HuH-7 (cell line): ENCODE data around the gene TANC1.

Experiments
- DNase-seq: peaks from one replicate; pipeline ENCODE4 v3.0.0; 2011; ENCODE audit warnings: low spot score

Gene TANC1

DNA sequence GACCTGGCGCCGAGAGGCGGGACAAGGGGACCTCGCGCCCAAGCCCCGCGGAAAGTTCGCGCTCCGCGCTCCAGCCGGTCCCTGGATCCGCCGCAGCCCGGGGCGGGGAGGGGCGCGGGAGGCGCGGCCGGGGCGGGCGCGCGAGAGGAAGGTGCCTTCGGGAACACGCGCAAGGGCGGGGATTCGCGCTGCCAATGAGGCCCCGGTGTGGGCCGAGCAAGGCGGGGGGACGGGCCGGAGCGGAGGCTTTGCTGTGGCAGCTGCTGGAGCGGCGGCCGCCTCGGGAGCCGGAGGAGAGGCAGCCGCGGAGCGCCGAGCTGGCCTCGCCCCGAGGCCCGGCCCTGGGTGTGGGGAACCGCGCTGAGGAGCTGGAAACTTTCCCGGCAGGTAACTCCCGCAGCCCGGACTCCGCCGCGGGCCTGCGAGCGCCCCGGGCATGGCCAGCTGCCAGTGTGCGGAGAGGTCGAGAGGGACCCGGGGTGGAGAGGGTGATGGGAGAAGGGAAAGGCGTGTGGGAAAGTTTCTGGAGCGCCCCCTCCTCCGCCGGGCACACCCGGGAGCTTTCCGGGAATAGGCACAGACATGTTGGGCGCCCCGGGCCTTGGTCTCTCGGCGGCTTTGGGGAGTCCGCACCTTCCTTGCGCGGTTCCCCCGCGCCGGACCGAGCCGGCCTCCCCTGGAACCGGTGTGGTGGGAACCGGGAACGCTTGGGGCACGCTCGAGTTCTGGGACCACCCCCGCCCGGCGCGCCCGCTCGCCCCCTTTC lies at the start of gene TANC1:
Gene TANC1, plus strand, starts transcription at position 245 of the 766 bp plus-strand sequence. CDS start 97,271 bp downstream, outside the sequence.
- peak; percentile 89 for DNase-seq

GRCh38 chr2:158921599-158922408 lies 46.6 kb upstream of the TANC1 start:
- no peak for DNase-seq

DNA sequence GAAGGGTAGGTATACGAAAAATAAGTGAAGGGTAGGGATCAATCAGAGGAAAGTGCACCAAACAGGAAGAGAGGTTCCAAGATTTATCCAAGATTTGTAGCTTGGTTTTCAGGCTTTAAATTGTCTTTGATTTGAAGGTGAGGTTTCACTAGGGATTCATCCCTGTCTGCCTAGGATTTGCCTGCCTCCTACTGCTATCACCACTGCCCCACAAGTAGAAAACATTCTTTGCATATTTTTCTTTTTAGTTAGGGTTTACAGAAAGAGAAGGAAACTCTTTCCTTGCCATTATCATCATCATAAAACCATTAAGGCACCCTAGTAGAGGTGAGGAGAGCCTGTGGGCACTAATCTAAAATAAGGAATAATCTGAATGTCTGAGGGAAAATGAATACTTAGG lies 45.8 kb upstream of the TANC1 start:
- no peak for DNase-seq

GRCh38 chr2:158923180-158923594 lies 45.3 kb upstream of the TANC1 start:
- DNase-seq = no peak

- DNase-seq = no peak
Observed at GRCh38 chr2:158923641-158924040, 44.8 kb upstream of the TANC1 start.

- DNase-seq = no peak
Observed at GRCh38 chr2:158926478-158926948, 41.9 kb upstream of the TANC1 start.

DNA sequence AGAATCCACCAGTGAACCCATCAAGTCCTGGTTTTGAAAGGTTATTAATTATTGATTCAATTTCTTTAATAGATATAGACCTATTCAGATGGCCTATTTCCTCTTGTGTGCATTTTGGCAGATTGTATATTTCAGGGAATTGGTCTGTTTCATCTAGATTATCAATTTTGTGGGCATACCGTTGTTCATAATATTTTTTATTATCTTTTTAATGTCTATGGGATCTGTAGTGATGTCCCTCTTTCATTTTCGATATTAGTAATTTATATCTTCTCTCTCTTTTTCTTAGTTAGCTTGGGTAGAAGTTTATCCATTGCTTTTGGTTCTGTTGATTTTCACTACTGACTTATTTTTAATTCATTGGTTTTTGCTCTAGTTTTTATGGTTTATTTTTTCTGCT lies 39.9 kb upstream of the TANC1 start:
- no peak for DNase-seq

DNA sequence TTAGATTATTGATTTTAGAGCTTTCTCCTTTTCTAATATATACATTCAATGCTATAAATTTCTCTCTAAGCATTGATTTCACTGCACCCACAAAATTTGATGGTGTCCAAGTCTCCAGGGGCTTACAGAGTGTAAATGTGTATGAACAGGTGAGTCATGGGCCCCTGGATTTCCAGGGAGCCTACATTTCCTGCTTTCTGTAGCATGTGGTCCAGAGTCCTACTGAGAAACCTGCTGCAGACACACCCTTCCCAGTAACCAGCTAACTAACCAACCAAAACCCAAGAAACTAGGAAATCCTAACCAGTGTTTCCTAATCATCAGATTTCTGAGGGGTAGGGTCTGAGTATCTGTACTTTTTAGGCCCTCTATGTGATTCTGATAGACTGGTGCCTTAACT lies 39.5 kb upstream of the TANC1 start:
- no peak for DNase-seq

DNA sequence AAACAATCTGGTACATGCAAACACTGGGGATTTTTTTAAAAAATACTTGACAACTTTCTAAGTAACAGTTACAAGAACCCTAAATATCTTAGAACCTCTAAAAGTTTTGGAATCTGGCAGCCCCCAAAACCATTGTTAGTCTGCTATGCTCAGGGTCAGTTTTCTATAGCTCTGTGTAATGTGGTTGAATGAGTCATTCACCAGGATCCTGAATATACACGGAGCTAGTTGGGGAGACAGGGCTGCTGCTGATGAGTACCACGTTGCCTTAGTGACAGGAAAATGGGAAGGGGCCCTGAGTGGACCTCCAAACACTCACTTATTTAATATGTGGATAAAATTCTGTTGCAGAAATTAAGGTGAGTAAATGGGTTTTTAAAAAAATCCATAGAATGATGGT lies 36.9 kb upstream of the TANC1 start:
- no peak for DNase-seq

DNA sequence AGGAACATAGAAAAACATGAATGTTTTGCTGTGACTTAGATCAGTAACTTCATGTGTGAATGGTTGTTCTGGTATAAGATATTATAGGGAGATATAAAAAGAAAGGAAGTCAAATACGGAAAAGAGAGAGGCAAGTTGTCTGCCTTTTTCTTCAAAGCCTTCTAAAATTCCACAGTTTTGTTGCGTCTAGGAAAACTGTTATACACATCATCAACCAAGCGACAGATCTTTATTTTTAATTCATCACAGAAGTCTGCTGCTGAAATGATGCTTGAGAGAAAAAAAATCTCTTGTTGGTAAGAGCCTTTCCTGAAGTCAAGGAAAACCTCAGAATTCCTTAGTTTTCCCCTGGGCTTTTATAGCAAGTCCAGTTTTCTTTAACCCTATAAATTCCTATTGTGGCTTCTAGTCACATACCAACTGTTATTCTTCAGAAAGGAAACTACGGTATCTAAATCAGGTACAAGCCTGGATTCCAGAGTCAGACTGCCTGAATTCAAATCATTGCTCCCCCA lies 36.3 kb upstream of the TANC1 start:
- DNase-seq = no peak

- no peak for DNase-seq
Observed at GRCh38 chr2:158934170-158934569, 34.3 kb upstream of the TANC1 start.

- DNase-seq = no peak
Observed at GRCh38 chr2:158935617-158936016, 32.8 kb upstream of the TANC1 start.

DNA sequence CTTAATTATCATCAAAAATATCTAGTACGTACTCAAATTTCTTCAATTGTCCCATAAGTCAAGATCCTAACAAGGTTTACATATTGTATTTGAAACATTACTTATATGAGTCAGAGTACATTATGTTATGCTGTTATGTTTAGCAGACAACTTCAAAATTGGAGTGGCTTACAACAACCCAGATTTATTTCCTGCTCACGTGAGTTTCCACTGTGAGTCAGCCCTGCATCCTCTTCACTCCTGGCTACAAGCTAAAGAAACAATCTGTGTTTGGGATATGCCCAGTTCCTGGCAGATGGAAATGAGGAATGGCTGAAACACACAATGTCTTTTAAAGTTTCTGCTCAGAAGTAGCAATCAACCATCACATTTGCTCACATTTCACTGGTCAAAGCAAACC lies 31.5 kb upstream of the TANC1 start:
- DNase-seq = no peak

DNA sequence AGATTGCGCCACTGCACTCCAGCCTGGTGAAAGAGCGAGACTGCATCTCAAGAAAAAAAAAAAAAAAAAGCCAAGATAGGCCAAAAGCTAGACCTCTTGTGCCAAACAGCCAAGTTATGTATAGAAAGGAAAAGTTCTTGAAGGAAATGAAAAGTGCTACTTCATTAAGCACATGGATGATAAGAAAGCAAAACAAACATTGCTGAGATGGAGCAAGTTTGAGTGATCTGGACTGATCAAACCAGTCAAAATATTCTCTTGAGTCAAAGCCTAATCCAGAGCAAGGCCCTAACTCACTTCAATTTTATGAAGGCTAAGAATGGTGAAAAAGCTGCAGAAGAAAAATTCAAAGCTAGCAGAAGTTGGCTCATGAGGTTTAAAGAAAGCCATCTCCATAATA lies 28.1 kb upstream of the TANC1 start:
- DNase-seq = no peak

DNA sequence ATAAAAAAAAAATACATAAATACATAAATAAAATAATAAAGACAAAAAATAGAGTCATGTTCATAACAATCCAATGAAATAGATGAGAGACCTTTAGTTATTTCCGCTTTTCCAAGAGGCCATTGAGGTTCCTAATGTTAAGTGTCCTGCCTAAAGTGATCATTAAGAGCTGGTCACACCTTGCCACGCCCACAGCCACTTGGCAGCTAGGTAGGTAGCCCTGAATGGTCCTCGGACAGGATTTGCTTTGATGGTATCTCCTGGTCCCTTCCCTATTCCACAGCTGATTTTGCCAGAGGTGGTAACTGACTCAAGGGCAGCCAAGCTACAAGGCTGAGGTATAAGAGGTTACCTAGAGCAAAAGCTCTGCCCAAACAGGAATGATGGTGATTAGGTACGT lies 24.5 kb upstream of the TANC1 start:
- no peak for DNase-seq

DNA sequence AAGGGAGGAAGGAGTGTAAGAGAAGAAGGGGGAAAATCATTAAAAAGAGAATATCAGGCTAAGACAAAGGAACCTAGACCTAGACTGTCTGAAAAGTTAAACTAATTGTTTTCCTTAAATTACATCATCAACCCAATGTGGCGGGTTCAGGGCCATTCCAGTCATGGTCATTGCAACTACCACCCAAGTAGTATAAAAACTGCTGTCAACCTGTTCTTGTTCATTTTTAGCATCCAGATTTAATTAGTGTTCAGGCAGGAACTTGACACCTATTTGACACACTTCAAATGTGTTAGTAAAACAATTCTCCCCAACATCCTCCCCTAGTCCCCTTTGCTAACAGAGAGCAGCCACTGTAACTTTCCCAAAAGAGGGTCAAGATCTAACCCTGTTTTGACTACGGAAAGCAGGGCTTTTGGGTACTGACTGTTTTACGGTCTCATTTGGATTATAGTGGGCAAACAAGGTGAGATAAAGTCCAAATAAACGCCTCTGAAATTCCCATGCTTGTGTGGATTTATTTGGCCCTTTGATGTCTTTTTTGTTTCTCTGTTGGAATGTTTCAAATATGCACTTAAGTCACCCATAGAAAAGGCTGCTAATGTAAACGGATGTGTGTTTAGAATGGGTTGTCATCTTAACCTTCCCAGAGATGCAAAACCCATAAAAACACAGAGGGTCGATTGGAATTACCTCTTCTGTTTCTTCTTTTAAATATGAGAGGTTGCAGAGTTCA lies 19.3 kb upstream of the TANC1 start:
- DNase-seq = no peak

GRCh38 chr2:158953454-158953853 lies 15.0 kb upstream of the TANC1 start:
- no peak for DNase-seq

DNA sequence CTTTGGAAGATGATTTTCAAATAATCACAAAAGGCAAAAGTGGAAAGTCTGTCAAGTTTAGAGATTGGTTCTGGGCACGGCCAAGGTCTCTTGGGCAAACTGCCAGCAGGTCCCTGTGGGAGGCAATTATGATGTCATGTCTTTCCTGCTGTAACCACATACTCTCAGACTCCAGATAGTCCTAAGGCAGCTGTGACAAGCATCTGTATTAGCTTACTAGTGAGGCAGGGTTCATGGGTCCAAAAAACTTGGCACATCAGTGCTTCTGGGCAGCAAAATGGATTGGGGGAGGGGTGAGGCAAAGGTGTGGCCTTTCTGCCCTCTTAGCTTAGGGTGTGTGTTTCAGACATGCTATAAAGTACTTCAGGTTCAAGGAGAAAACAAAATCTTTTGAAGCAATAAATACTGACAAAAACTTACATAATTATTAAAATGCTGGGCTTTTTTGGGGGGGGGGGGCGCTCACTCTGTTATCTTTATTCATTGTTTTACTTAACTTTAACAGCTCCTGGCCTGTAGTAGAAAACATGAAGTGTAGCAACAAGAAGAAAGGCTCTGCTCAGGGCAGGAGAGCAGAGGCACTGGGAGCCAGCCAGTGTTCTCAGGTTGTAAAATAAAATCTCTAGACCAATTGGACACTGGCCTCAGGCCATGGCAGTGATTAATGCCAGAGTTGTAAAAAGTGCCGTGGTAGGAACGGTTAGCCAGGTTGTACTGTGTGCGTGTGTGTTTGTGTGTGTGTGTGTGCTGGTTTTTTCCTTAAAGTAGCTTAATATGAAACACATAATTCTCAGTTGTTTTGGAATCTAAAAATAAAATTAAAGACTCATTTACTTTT lies 14.3 kb upstream of the TANC1 start:
- peak; percentile 44 for DNase-seq

DNA sequence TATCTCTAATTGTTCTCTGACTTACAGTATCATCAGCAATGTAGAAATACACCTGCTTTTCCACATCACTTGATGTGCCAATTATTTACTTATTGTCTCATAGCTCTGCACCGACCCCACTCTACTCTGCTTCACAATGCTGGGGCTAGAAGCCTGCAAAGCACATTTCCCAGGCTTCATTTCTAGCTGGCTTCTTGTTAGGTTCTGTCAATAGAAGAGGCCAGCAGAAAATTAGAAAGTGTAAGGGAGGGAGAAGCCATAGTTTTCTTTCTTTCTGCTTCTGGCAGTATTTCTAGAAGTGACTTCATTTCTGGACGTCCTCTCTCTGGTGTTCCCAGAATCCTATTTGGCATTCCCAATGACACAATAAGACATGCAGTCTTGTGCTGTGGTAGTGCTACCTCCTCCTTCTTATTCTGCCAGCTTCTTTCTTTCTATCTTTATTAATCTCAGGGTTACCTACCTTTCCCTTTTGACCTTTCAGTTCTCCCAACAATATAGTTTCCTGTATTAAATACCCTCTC lies 12.5 kb upstream of the TANC1 start:
- DNase-seq = no peak

GRCh38 chr2:158958365-158958764 lies 10.1 kb upstream of the TANC1 start:
- DNase-seq = no peak

- no peak for DNase-seq
Observed at GRCh38 chr2:158960193-158960592, 8.2 kb upstream of the TANC1 start.
